Ovary (tissue), 9 donors: ENCODE measurements around the gene RPP25. TPM values are rescaled to one million over a fixed set of nuclear protein-coding genes. Genes with fewer than 3 reads are reported as not detected.

Experiments used
- DNase-seq, 5 donors: peaks; one replicate each; pipeline ENCODE4 v3.0.0-alpha.2; 2019 to 2020
- H3K27ac ChIP-seq, 2 donors: fragments of 200-600 bp; one replicate each; pipeline versions ENCODE4 v1.5.1 to v1.8.0; 2019 to 2022
- H3K27me3 ChIP-seq: fragments of 200-600 bp; one replicate; pipeline ENCODE4 v1.8.0; 2022
- H3K36me3 ChIP-seq: fragments of 200-600 bp; sonication (generic); one replicate; pipeline ENCODE4 v1.5.1; 2019
- H3K4me1 ChIP-seq: one replicate; pipeline ENCODE4 v1.8.1; 2013; ENCODE audit warnings: mild to moderate bottlenecking, moderate library complexity; ENCODE audit not compliant: insufficient read depth
- H3K4me3 ChIP-seq: fragments of 200-600 bp; sonication (generic); one replicate; pipeline ENCODE4 v1.5.1; 2017
- H3K9me3 ChIP-seq, 2 donors: fragments of 200-600 bp in 1 of 2; sonication (generic) in 1 of 2; one replicate each; pipeline versions ENCODE4 v1.5.1 to v1.8.1; 2013 to 2019; ENCODE audit warnings: mild to moderate bottlenecking in 1 of 2, moderate library complexity in 1 of 2
- EP300 ChIP-seq: sonication (generic); formaldehyde crosslinking; IDR thresholded peaks from one replicate; pipeline ENCODE4 v1.6.1; 2017; ENCODE audit warnings: antibody characterized with exemption
- POLR2A ChIP-seq: fragments of 450-650 bp; IDR thresholded peaks from one replicate; pipeline ENCODE4 v1.6.1; 2017; ENCODE audit warnings: antibody characterized with exemption, mild to moderate bottlenecking, moderate library complexity
- WGBS, 3 donors: extraction: QIAGEN DNeasy Blood & Tissue Kit in 1 of 3; methylation state at CpG; one replicate each; pipeline versions ENCODE4 v1.1.5 to v1.1.7; 2013 to 2017; 5-methylcytosine and 5-hydroxymethylcytosine counted together
- intact Hi-C, 4 donors: fragments of 100-400 bp; cut with DNase I; formaldehyde crosslinking; loops; one replicate each; pipeline versions ENCODE4 v1.11.0 to v1.15.1; 2022 to 2023
- polyA plus RNA-seq, 2 donors: library from polyadenylated mRNA; stranded (reverse); fragments of 200-250 nt in 1 of 2; fragments of 350-450 nt in 1 of 2; fragmentation: Illumina TruSeq in 1 of 2; extraction: RNeasy Lipid Tissue Mini Kit (QIAGEN cat#74804) in 1 of 2; gene quantifications; one replicate each; pipeline ENCODE4 v1.2.3, GENCODE V29; 2013 to 2014
- total RNA-seq, 7 donors: library from RNA; depleted of rRNA in 2 of 7; stranded (reverse); fragments of >200 nt in 2 of 7; fragmentation: NEBNext Ultra II Directional in 3 of 7; extraction: Animal tissue kit (Norgen Biotek cat#: 25700) in 3 of 7; gene quantifications; one replicate each; pipeline versions ENCODE4 v1.1.0 to v1.2.4, GENCODE V29; 2016 to 2023
- TF ChIP-seq, protein P1 (sequence below), 3 donors: fragments of 450-650 bp in 2 of 3; fragments of 200-600 bp in 1 of 3; IDR thresholded peaks; one replicate each; pipeline versions ENCODE4 v1.5.1 to v1.8.0; 2016 to 2022; ENCODE audit warnings: antibody characterized with exemption in 3 of 3, mild to moderate bottlenecking in 1 of 3
- donor health status: DM: no; HTN: no; CAD: no; lungs with moderate emphysema.
- donor health status: DM: no; HTN: no; CAD: no.
- donor health status: Bipolar disorder and iron deficiency.
- donor health status: DM: yes; HTN: yes; CAD: no.
- donor health status: DM: no; HTN: no; CAD: no.
- donor health status: DM: yes; HTN: yes; CAD: no.

The RPP25 gene
- total and polyA plus RNA-seq, 9 donors = 13.6 to 41.2 (median 28.1) TPM

DNA sequence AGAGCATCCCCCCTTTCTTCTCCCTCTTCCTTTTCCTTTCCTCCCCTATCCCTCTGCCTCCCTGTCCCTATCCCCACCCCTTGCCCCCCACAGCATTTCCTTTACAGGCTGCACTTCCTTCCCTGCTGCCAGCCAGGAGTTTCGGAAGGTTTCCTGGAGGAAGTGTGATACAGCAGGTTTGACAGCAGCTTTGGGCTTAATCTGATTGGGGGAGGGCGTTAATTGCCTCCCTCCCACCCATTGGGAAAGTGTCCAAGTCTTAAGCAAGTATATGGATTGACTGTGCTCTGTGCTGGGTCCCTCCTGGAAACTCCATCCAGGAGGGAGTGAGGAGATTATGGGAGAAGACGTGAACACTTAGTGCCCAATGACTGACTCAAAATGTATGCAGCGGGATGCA lies 40.6 kb upstream of the RPP25 start:
- Histone ChIP-seq H3K9me3 (no peaks in the 10 kb centered on the region), H3K4me1 (peaks cover 8% of the 10 kb centered on the region), H3K36me3 (no peaks in the 10 kb centered on the region), H3K27me3 (no peaks in the 10 kb centered on the region), H3K27ac (no peak overlapping the region), H3K4me3 (no peak overlapping the region)
- no peak for DNase-seq
- intact Hi-C loops = loop anchor here in 1 of 4 donors (10.0 kb wide), 1 partner anchor 222 kb away; no protein-coding TSS in a partner anchor
- 75 to 78% (median 76%) methylated on average over 4 of the region's 4 CpGs for WGBS, 3 donors
- TF ChIP-seq, protein P1, sequence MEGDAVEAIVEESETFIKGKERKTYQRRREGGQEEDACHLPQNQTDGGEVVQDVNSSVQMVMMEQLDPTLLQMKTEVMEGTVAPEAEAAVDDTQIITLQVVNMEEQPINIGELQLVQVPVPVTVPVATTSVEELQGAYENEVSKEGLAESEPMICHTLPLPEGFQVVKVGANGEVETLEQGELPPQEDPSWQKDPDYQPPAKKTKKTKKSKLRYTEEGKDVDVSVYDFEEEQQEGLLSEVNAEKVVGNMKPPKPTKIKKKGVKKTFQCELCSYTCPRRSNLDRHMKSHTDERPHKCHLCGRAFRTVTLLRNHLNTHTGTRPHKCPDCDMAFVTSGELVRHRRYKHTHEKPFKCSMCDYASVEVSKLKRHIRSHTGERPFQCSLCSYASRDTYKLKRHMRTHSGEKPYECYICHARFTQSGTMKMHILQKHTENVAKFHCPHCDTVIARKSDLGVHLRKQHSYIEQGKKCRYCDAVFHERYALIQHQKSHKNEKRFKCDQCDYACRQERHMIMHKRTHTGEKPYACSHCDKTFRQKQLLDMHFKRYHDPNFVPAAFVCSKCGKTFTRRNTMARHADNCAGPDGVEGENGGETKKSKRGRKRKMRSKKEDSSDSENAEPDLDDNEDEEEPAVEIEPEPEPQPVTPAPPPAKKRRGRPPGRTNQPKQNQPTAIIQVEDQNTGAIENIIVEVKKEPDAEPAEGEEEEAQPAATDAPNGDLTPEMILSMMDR (IDR thresholded peaks at IDR 0.05) = no peak
- TF ChIP-seq POLR2A (no peak), EP300 (no peak)

DNA sequence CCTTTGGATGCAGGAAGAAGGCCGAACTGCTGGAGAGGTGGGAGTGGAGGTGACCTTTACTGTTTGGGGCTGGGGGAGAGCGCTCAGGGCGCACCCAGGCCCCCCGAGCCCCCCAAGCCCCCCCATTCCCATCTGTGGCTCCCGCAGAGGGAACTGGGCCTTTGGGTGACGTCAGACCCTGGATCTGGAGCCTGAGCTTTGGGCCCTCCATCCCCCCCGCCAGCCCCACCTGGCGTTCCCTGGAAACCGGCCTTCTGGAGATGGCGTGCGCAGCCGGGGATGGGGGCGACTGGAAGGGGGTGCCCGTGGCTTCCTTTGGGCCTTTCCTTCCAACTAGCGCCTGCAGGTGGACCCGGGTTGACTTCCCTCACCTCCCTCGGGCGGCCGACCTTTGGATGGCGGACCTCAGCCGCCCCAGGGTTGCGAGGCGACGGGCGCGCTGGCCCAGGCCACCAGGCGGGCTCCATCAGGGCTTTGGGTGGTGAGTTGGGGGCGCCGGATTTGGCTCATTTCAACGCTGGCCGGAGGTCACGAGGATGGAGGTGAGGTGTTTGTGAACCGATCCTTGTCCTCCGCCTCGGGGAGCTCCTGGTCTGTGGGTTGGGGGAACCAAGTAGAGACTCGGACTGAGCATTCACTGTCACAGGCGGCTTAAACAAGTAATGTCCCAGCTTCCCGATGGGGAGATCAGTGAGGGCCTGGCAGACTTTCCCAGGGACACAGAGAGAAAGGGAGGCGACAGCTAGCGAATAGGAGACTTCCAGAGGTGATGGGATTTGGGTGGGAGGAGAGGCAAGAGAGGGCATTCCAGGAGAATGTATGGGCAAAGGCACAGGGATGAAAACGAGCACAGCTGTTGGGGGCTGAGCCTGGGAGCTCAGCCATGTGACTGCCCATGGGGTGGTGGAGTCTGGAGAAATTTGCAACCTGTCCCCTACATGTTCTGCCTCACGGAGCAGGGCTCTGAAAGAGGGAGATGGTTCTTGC lies 39.5 kb upstream of the RPP25 start:
- peaks cover 8% of the 10 kb centered on the region for H3K4me1 ChIP-seq
- no peaks in the 10 kb centered on the region for H3K9me3 ChIP-seq
- intact Hi-C loops = loop anchor here in 1 of 4 donors (10.0 kb wide), 1 partner anchor 221 kb away; no protein-coding TSS in a partner anchor
- H3K27ac ChIP-seq = no peak overlapping the region
- H3K4me3 ChIP-seq = peak overlapping the region; percentile 48
- H3K36me3 ChIP-seq = no peaks in the 10 kb centered on the region
- WGBS, 3 donors = 5 to 8% (median 7%) methylated on average over 38 to 42 of the region's 42 CpGs
- H3K27me3 ChIP-seq = no peaks in the 10 kb centered on the region
- DNase-seq = peak; percentile 32 to 63 (median 46)
- TF ChIP-seq POLR2A = no peak
- TF ChIP-seq, protein P1 (IDR thresholded peaks at IDR 0.05) = no peak
- no peak for TF ChIP-seq EP300

DNA sequence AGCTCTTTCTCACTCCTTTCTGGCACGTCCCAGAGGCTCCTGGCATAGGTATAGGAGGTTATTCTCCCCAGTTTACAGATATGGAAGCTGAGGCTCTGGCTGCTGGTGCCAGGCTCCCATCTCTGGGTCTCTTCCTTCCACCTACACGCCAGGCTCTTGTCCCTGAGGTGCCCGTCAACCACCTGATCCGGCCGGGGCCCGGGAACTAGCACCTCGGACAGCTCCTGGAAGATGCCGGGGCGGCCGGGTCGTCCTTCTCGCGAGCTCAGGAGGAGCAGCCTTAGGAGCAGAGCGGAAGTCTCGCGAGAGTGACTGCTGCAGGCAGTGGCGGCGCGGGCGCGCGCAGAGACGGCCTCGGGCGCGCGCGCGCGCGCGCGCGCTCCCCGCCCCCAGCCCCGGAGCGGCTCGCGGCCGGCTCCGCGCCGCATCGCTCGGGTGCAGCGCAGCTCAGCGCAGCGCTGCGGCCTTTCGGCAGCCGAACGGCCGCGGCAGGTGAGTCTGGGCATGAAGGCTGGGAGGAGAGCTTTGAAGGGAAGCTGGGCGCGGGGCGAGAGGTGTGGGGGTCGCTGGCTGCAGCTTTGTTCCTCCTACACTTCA lies 38.7 kb upstream of the RPP25 start, which contains the start of gene SCAMP5:
TSS of gene SCAMP5 (plus strand) at position 382 of the 597 bp plus-strand sequence. CDS start 16,277 bp downstream, outside the sequence.
- no peaks in the 10 kb centered on the region for H3K9me3 ChIP-seq
- peak; percentile 94 to 97 (median 94) for DNase-seq
- no peak within 1 kb of the TSS for H3K27ac ChIP-seq
- WGBS, 3 donors = 1 to 2% (median 1%) methylated on average over 18 to 58 of the region's 58 CpGs
- no peaks in the 10 kb centered on the region for H3K36me3 ChIP-seq
- peak within 1 kb of the TSS; percentile 48 for H3K4me3 ChIP-seq
- intact Hi-C loops = loop anchor here in 1 of 4 donors (10.0 kb wide), 1 partner anchor 220 kb away; no protein-coding TSS in a partner anchor
- TF ChIP-seq POLR2A = no peak
- TF ChIP-seq, protein P1 (IDR thresholded peaks at IDR 0.05) = no peak
- TF ChIP-seq EP300 = no peak
- peaks cover 8% of the 10 kb centered on the region for H3K4me1 ChIP-seq
- H3K27me3 ChIP-seq = no peaks in the 10 kb centered on the region

DNA sequence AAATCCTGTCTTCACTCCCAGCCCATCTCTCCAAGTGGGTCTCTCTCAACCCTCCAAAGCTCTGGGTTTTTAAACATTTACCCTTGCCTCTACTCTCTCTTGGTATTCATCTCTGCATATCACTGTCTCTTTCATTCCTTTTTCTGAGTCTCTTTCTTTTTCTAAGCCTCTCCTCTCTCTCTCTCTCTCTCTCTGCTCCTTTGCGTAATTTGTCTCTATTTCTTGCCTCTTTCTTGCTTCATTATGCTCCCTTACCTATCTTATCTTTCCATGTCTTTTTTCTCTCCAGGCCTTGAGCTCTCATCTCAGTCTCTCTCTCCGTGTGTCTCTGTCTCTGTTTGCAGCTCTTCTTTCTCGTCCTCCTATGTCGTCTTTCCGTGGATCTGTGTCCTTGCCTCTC lies 38.1 kb upstream of the RPP25 start:
- no peak overlapping the region for H3K4me3 ChIP-seq
- DNase-seq = no peak
- H3K36me3 ChIP-seq = no peaks in the 10 kb centered on the region
- H3K27ac ChIP-seq = no peak overlapping the region
- H3K27me3 ChIP-seq = no peaks in the 10 kb centered on the region
- H3K9me3 ChIP-seq = no peaks in the 10 kb centered on the region
- TF ChIP-seq POLR2A = no peak
- TF ChIP-seq EP300 = no peak
- TF ChIP-seq, protein P1 (IDR thresholded peaks at IDR 0.05) = no peak
- intact Hi-C loops = loop anchor here in 1 of 4 donors (10.0 kb wide), 1 partner anchor 220 kb away; no protein-coding TSS in a partner anchor
- peaks cover 8% of the 10 kb centered on the region for H3K4me1 ChIP-seq
- 32 to 44% (median 39%) methylated on average over 5 of the region's 5 CpGs for WGBS, 3 donors
